Stomach (tissue), 4 donors: ENCODE results near the gene TMEM132D.

Source experiments
- POLR2AphosphoS5 ChIP-seq, 3 donors: sonication (generic); formaldehyde crosslinking; IDR thresholded peaks; one replicate each; pipeline ENCODE4 v1.6.1; 2016; ENCODE audit warnings: antibody characterized with exemption in 3 of 3
- TF ChIP-seq, protein P1 (sequence below), 7 experiments: fragments of 450-650 bp in 4 of 7; fragments of 200-600 bp in 3 of 7; sonication (generic) in 3 of 7; IDR thresholded peaks; one replicate each; pipeline ENCODE4 v1.5.1; 2016 to 2019; ENCODE audit warnings: antibody characterized with exemption in 7 of 7, control low read depth in 2 of 7, mild to moderate bottlenecking in 1 of 7

DNA sequence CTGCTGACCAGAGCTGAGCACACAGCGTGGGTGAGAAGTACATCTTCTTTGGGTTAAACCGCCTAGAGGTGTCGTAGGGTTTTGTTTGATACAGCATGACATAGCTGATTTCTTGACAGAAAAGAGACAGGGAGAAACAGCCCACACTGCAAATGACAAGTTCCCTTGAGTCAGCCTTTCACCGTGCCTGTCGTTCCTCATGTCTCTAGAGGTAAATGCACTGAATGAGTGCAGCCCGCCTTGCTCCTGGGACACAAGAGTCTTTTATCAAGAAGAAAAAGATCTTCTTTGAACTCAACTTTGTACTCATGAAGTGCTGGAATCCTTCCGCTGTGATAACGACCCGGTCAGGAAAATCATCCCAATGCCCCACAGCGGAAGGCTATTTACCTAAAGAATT lies 77.6 kb downstream of the TMEM132D start:
- no peak for TF ChIP-seq POLR2AphosphoS5 (IDR thresholded peaks at IDR 0.05)
- TF ChIP-seq, protein P1, sequence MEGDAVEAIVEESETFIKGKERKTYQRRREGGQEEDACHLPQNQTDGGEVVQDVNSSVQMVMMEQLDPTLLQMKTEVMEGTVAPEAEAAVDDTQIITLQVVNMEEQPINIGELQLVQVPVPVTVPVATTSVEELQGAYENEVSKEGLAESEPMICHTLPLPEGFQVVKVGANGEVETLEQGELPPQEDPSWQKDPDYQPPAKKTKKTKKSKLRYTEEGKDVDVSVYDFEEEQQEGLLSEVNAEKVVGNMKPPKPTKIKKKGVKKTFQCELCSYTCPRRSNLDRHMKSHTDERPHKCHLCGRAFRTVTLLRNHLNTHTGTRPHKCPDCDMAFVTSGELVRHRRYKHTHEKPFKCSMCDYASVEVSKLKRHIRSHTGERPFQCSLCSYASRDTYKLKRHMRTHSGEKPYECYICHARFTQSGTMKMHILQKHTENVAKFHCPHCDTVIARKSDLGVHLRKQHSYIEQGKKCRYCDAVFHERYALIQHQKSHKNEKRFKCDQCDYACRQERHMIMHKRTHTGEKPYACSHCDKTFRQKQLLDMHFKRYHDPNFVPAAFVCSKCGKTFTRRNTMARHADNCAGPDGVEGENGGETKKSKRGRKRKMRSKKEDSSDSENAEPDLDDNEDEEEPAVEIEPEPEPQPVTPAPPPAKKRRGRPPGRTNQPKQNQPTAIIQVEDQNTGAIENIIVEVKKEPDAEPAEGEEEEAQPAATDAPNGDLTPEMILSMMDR (IDR thresholded peaks at IDR 0.05): no peak
